Measurements from ENCODE around the gene NRIP2. TPM values are rescaled to one million over a fixed set of nuclear protein-coding genes. Genes with fewer than 3 reads are reported as not detected.

NRIP2 gene
- total RNA-seq, 1 donor from 2014 or later, result 0.64 TPM

DNA sequence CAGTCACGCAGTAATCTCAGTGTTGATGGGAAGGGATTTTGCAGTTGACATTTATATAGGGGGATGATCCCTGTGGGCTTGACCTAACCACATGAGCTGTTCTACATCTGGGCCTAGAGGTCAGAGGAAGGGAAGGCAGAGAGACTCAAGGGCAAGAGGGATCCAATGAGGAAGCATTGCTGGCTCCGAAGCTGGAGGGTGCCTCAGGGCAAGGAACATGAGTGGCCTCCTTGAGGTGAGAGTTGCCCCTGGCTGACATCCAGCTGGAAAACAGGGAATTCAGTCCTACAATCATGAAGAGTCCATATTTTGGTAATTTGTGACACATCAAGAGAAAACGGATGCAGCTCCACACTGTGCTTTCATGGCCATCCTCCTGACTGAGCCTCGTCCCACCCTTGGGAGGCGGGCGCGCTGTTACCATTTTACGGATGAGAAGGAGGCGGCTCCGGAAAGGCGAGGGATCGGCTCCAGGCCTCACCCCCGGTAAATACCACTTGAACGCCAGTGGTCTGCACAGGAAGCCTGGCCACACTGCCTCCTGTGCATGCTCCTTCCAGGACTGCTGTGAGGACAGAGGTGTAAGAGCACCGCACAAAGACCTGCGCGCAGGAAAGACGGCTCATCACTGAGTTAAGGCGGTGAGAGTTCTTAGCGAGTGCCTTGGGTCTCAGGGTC lies 58.6 kb downstream of the NRIP2 start:
- DNase-seq (ENCODE audit: low read depth), result no peak

- no peak for DNase-seq (ENCODE audit: low read depth)
These were observed 59.4 kb downstream of the NRIP2 start for GRCh38 chr12:2775431-2775830.

Other genes with a start within 250 kb of the NRIP2 start
- gene FKBP4, start 40.1 kb downstream of the NRIP2 start, total RNA-seq, result 56.4 and 60.6 TPM in 2 replicates
- 14.0 and 16.3 TPM in 2 replicates for gene ITFG2, start 22.4 kb downstream of the NRIP2 start, total RNA-seq
- gene TEX52, start 22.0 kb upstream of the NRIP2 start, total RNA-seq, result not detected in 2 replicates
- gene FOXM1, start 42.1 kb upstream of the NRIP2 start, total RNA-seq, result 0.94 and 1.3 TPM in 2 replicates
- 23.2 and 24.3 TPM in 2 replicates for gene RHNO1, start 42.2 kb upstream of the NRIP2 start, total RNA-seq
- gene TULP3, start 55.9 kb upstream of the NRIP2 start, total RNA-seq, result 35.0 and 39.3 TPM in 2 replicates
- 328 and 451 TPM in 2 replicates for gene TEAD4, start 124.4 kb upstream of the NRIP2 start, total RNA-seq
- gene TSPAN9, start 242.3 kb upstream of the NRIP2 start, total RNA-seq, result 238 and 379 TPM in 2 replicates